Activated B cell treated with CpG ODN at 0.5 μM for 24 hours (primary cell): ENCODE data around the gene IFNG. TPM values are rescaled to one million over a fixed set of nuclear protein-coding genes. Genes with fewer than 3 reads are reported as not detected.

Experiments
- ATAC-seq: fragments of 200-7000 bp; cut with Tn5 transposase; one replicate; pipeline ENCODE4 v1.10.0; 2021; ENCODE audit warnings: low read depth, mild to moderate bottlenecking, moderate library complexity
- CTCF ChIA-PET: fragments of 350-600 bp; sonication (Branson Sonifier 250); formaldehyde crosslinking; loops from one replicate; lab custom pipeline; 2021; ENCODE audit warnings: antibody characterized with exemption; lab: Charles Lee
- POLR2A ChIA-PET: fragments of 350-600 bp; sonication (Branson Sonifier 250); formaldehyde crosslinking; loops from one replicate; lab custom pipeline; 2021; ENCODE audit warnings: antibody characterized with exemption; lab: Charles Lee
- DNase-seq: peaks from one replicate; pipeline ENCODE4 v3.0.0; 2022
- H3K27ac Mint-ChIP-seq: one replicate; pipeline ENCODE4 v1.8.0; 2020; ENCODE audit warnings: mixed read lengths
- H3K27me3 Mint-ChIP-seq: one replicate; pipeline ENCODE4 v1.8.0; 2021; ENCODE audit warnings: mixed read lengths
- H3K36me3 Mint-ChIP-seq: one replicate; pipeline ENCODE4 v1.8.0; 2021; ENCODE audit warnings: low read depth, mixed read lengths
- H3K4me1 Mint-ChIP-seq: one replicate; pipeline ENCODE4 v1.8.0; 2021; ENCODE audit warnings: mixed read lengths
- H3K4me3 Mint-ChIP-seq: one replicate; pipeline ENCODE4 v1.8.0; 2020; ENCODE audit warnings: mild to moderate bottlenecking, mixed read lengths
- H3K9me3 Mint-ChIP-seq: one replicate; pipeline ENCODE4 v1.8.0; 2020; ENCODE audit warnings: mixed read lengths
- intact Hi-C: fragments of 100-400 bp; cut with micrococcal nuclease; formaldehyde crosslinking; loops from one replicate; pipeline ENCODE4 v1.15.1; 2024
- total RNA-seq: library from RNA; stranded (reverse); gene quantifications from 2 replicates; pipeline ENCODE4 v1.2.3, GENCODE V29; 2022
- TF ChIP-seq, protein P1 (sequence below): fragments of 200-600 bp; IDR thresholded peaks from one replicate; pipeline ENCODE4 v1.8.0; 2022; ENCODE audit warnings: antibody characterized with exemption, mild to moderate bottlenecking

IFNG gene
- total RNA-seq, 1 donor from 2014 or later, result not detected

DNA sequence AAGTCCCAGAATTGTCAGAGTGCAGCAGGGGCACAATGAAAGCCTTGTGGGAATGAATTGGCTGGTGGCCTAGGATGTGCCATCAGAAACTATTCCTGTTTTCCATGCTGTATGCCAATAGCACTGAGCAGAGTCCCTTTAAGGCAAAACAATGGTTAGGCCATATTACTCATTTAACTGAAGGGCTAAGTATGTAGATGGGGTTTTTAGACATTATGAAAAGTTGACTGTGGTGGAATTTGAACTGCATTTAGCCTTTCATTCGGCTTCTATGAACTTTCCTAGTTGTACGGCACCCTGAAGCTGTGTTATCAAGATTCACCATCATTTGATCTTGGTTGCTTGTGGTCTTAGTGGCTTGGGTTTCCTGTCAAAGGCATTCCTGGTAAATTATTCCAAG lies 41.3 kb upstream of the IFNG start:
- Mint-ChIP-seq H3K36me3 (no peaks in the 10 kb centered on the region), H3K4me1 (no peaks in the 10 kb centered on the region), H3K9me3 (no peaks in the 10 kb centered on the region), H3K27me3 (no peaks in the 10 kb centered on the region), H3K27ac (no peak overlapping the region), H3K4me3 (no peak overlapping the region)
- DNase-seq, result no peak
- ChIA-PET POLR2A (no interaction called here), CTCF (no interaction called here)
- TF ChIP-seq, protein P1, sequence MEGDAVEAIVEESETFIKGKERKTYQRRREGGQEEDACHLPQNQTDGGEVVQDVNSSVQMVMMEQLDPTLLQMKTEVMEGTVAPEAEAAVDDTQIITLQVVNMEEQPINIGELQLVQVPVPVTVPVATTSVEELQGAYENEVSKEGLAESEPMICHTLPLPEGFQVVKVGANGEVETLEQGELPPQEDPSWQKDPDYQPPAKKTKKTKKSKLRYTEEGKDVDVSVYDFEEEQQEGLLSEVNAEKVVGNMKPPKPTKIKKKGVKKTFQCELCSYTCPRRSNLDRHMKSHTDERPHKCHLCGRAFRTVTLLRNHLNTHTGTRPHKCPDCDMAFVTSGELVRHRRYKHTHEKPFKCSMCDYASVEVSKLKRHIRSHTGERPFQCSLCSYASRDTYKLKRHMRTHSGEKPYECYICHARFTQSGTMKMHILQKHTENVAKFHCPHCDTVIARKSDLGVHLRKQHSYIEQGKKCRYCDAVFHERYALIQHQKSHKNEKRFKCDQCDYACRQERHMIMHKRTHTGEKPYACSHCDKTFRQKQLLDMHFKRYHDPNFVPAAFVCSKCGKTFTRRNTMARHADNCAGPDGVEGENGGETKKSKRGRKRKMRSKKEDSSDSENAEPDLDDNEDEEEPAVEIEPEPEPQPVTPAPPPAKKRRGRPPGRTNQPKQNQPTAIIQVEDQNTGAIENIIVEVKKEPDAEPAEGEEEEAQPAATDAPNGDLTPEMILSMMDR, result no peak
- intact Hi-C loops, result no loop called here
- ATAC-seq, result no peak

DNA sequence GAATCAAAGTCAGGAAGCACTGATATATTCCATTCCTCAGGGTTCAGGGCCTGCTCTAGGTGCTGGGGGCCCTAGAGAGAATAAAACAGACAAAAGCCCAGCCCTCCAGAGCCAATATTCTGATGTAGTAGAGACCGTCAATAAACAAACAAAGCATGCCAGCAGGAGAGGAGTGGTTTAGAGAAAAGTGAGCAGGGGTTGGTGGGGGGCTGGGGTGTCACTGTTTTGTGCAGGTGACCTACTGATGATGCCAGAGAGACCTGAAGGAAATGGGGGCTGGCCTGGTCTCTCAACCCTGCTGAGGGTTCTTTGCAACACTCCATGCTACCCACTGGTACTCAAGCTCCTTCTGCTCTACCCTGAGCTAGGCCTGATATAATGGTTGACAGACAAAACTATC lies 39.6 kb upstream of the IFNG start:
- CTCF ChIA-PET, result no interaction called here

DNA sequence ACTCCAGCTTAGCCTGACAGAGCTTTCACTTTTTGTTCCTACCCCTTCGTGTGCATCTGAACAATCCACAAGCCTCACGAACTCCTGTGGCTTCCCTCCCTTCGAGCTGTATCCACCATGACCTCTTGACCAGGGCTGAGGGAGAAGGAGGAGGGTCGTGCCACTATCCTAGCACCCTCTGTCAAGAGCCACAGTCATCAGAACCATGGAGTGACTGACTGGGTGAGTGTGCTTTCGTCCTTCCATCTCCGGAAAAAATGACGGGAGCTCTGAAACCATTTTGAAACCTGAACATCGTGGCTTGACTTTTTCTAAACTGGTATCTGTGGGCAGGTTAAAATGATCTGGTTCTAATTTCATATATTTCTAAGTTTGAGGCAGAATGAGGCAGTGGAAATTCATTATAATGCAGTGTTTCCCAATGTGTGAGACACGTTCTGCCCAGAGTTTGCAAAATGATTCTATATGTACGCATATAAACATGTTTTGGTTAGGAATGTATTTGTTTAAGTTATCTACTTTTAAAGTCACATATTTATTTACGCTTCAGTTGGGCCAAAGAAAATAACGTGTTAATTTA lies 39.1 kb upstream of the IFNG start:
- no peaks in the 10 kb centered on the region for H3K27me3 Mint-ChIP-seq
- ChIA-PET CTCF (no interaction called here), POLR2A (no interaction called here)
- intact Hi-C loops, result no loop called here
- H3K9me3 Mint-ChIP-seq, result no peaks in the 10 kb centered on the region
- no peak overlapping the region for H3K4me3 Mint-ChIP-seq
- H3K27ac Mint-ChIP-seq, result no peak overlapping the region
- no peak for DNase-seq
- H3K36me3 Mint-ChIP-seq, result no peaks in the 10 kb centered on the region
- TF ChIP-seq, protein P1, result no peak
- no peaks in the 10 kb centered on the region for H3K4me1 Mint-ChIP-seq
- ATAC-seq, result no peak

More for the DNA sequence above, 39.6 kb upstream of the IFNG start:
- TF ChIP-seq, protein P1, result no peak
- H3K4me3 Mint-ChIP-seq, result no peak overlapping the region
- ATAC-seq (no peak), DNase-seq (no peak)
- no peaks in the 10 kb centered on the region for H3K27me3 Mint-ChIP-seq
- H3K36me3 Mint-ChIP-seq, result no peaks in the 10 kb centered on the region
- POLR2A ChIA-PET, result no interaction called here
- intact Hi-C loops, result no loop called here
- no peak overlapping the region for H3K27ac Mint-ChIP-seq
- no peaks in the 10 kb centered on the region for H3K9me3 Mint-ChIP-seq
- H3K4me1 Mint-ChIP-seq, result no peaks in the 10 kb centered on the region

DNA sequence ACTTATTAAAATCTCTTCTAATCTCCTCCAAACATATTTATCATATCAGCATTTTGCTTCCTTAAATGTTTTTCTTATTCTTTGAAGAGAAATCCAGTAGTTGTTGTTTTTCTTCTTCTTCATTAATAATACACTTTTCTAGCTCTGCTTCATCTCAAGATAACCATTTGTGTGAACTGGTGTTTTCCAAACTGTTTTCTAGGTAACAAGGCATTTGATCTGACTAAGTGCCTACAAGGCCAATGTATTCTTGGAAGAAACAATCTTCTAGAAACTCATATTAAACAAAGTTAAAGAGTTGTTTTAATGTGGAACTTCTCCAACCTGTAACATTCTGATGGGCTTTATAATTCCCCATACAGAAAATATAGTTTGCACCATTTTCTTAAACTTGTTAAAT lies 30.8 kb upstream of the IFNG start:
- TF ChIP-seq, protein P1, result no peak
- H3K4me3 Mint-ChIP-seq, result no peak overlapping the region
- POLR2A ChIA-PET, result no interaction called here
- H3K27ac Mint-ChIP-seq, result no peak overlapping the region
- H3K4me1 Mint-ChIP-seq, result no peaks in the 10 kb centered on the region
- H3K9me3 Mint-ChIP-seq, result no peaks in the 10 kb centered on the region
- ATAC-seq (no peak), DNase-seq (no peak)
- intact Hi-C loops, result no loop called here
- H3K27me3 Mint-ChIP-seq, result peaks cover 17% of the 10 kb centered on the region
- CTCF ChIA-PET, result no interaction called here
- H3K36me3 Mint-ChIP-seq, result no peaks in the 10 kb centered on the region

DNA sequence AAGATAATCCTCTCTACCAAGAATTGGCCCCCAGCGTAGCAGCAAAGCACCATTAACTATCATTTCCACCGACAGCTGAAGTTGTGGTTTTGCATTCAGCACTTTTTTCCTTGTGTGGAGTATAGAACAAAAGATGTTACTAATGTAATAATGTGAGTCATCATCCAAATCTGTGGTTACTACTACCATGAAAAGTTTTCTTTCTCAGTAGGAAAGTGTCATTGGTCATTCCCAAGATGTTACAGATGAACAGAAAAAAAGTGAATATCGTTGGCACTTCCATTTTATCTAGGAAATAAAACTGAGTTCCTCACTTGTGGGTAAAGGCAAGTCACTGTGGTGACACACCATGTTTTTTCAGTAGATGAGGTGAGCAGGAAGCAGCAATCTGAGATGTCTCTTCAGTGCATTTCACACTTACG lies 30.3 kb upstream of the IFNG start:
- intact Hi-C loops, result no loop called here

More for the DNA sequence above, 30.3 kb upstream of the IFNG start:
- TF ChIP-seq, protein P1, result no peak
- ChIA-PET CTCF (no interaction called here), POLR2A (no interaction called here)
- H3K36me3 Mint-ChIP-seq, result no peaks in the 10 kb centered on the region
- H3K9me3 Mint-ChIP-seq, result no peaks in the 10 kb centered on the region
- no peak overlapping the region for H3K4me3 Mint-ChIP-seq
- no peak overlapping the region for H3K27ac Mint-ChIP-seq
- H3K4me1 Mint-ChIP-seq, result no peaks in the 10 kb centered on the region
- peaks cover 17% of the 10 kb centered on the region for H3K27me3 Mint-ChIP-seq
- ATAC-seq, result no peak
- DNase-seq, result no peak
